Vein endothelial cell (primary cell): ENCODE measurements around the gene SDSL. TPM values are rescaled to one million over a fixed set of nuclear protein-coding genes. Genes with fewer than 3 reads are reported as not detected.

Source experiments
- total RNA-seq: library from RNA; depleted of rRNA; stranded (reverse); fragments of >200 nt; gene quantifications from 2 replicates; pipeline ENCODE4 v1.2.3, GENCODE V29; 2012

The SDSL gene
- 2.0 and 4.2 TPM in 2 replicates for total RNA-seq

GRCh38 chr12:113422030-113422885 lies at the start of gene SDSL:
SDSL (plus strand) TSS chr12:113422380; CDS start chr12:113427983, 5,603 bp downstream.

GRCh38 chr12:113403435-113404415 lies 18.5 kb upstream of the SDSL start, which contains the start of gene SDS:
SDS (minus strand) TSS chr12:113403887; CDS start chr12:113399708, 4,179 bp downstream.

GRCh38 chr12:113471619-113472171 lies 49.5 kb downstream of the SDSL start, which contains the start of gene LHX5:
LHX5 (minus strand) TSS chr12:113471871; CDS start chr12:113471498, 373 bp downstream.

Other genes with a start within 250 kb of the SDSL start
- gene DDX54, start 236.9 kb upstream of the SDSL start, total RNA-seq = 56.8 and 65.6 TPM in 2 replicates
- 24.8 and 25.5 TPM in 2 replicates for gene RITA1, start 236.7 kb upstream of the SDSL start, total RNA-seq
- gene TPCN1, start 200.9 kb upstream of the SDSL start, total RNA-seq = 12.3 and 18.3 TPM in 2 replicates
- 21.9 and 25.1 TPM in 2 replicates for gene SLC8B1, start 87.3 kb upstream of the SDSL start, total RNA-seq
- 25.2 and 31.4 TPM in 2 replicates for gene PLBD2, start 63.8 kb upstream of the SDSL start, total RNA-seq
- not detected in 2 replicates for gene SDS, start 18.5 kb upstream of the SDSL start, total RNA-seq
- not detected in 2 replicates for gene LHX5, start 49.5 kb downstream of the SDSL start, total RNA-seq